ENCODE data around the gene GRIN2C.

Gene GRIN2C

DNA sequence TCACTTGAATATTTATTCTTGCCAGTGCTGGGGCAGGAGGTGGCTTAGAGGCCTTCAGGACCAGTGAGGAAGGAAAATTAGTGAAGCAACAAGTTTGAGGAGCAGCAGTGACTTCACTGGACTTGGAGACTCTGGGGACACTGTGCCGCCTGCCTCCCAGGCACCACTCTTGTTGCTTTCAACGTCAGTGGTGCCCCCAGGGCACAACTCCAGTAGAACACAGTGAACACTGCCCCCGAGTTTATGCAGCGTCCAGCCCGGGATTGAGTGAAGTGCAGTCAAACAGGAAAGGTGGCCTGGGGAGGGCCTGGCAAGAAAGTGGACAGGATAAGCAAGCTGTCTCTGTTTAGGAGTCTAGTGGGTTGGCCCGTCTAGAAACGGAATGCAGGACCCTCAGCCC is 59.2 kb downstream of the GRIN2C start:
- no peak for DNase-seq (ENCODE audit: low read depth in 2 of 2)

- DNase-seq (ENCODE audit: low read depth in 2 of 2): no peak
Observed at GRCh38 chr17:74799097-74799496, 60.6 kb downstream of the GRIN2C start.

GRCh38 chr17:74798239-74798707 is 61.4 kb downstream of the GRIN2C start:
- DNase-seq (ENCODE audit: low read depth in 2 of 2): no peak

GRCh38 chr17:74797824-74798223 is 61.9 kb downstream of the GRIN2C start:
- no peak for DNase-seq (ENCODE audit: low read depth in 2 of 2)

DNA sequence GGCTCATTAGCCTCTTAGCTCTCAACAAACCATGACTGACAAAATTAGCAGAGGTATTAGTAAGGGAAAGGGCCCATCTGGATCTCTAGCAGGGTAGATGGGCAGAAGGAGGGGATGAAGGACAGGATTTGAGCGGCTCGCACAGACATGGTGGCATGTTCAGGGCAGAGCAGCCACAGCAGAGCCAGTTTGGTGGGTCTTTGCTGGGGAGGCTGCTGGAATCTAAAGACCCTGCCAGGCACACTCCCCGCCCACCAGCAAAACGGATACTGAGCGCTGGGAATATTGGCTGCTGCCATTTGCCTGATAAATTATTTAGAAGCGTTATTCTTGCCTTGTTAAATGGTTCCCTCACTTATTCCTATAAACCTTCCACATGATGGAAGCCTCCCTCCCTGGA is 62.8 kb downstream of the GRIN2C start:
- DNase-seq (ENCODE audit: low read depth in 2 of 2): no peak

DNA sequence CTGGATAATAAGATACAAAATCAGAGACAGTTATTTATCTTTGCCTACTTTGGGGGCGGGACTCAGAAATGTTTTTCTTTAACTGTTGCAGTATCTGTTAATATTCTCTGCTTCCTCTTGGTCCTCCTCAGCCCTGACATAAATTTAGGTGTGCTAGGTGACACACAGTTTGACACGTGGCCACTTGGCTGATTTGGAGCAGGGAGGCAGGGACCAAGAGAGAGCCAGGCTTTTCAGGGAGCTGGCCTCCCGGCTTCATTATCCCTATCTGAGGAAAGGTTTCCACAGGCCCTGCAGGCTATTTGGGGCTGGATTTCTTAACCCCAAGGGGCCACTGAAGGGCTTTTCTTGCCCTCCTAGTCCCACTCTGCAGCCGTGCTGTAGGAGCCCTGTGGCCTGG is 63.5 kb downstream of the GRIN2C start:
- DNase-seq (ENCODE audit: low read depth in 2 of 2): no peak

DNA sequence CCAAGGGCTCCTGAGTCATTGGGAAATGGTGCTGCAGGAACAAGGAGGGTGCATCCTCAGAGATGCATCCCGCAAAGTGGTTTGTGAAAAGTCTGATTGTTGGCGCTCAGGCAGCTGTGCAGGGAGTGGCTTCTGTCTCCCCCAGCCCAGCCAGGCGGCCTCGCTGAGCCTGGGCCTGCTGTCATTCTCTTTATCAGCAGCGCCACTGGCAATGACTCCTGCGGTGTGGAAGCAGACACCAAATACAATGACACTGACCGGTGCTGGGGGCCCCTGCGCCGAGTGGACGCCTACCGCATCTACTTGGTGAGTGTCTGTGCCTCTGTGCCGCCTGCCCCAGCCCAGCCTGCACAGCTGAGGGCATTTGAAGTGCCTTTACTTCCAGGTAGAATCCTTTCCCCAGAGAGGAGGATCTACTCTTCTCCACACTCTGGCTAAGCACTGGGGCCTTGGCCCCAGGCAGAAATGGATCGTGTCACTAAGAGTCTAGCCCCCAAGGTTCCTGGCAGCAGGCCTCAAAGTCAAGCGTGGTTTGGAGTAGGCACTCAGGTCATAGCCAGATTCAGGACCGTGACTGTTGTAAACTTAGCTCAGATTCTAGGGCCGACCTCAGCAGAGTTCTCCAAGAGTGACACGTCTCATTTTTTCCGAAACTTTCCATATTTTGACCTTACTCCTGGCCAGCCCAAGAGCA is 64.2 kb downstream of the GRIN2C start:
- DNase-seq (ENCODE audit: low read depth in 2 of 2): no peak

DNA sequence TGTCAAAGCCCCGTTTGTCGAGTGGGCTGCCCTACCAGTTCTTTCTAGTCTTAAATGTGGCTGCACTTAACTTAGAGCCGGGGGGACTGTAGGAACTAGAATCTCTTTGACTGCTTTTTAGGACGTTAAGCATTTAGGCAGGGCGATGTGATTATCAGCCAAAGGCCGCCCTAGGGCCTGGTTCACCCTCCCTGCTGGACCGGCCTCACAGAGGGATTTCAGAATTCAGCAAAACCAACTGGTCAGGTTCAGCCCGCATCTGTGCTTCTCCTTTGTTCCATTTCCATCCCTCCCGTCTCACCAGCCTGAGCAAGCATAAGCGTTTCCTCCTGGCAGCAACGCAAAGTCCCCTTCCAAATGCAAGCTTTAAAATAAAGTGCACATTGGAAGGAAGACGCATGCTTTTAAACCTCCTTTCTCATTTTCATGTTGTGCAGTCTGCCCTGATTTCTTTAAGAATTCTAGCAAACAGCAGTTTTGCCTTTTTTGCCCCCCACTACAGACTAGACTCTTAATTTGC is 67.0 kb downstream of the GRIN2C start:
- DNase-seq (ENCODE audit: low read depth in 2 of 2): no peak

Data from stimulated activated CD8-positive, alpha-beta memory T cell treated with anti-CD3 and anti-CD28 coated beads, Interleukin-7, amount 100 ng/mL, for 1 hour (primary cell).